ENCODE results near the gene COBL. TPM values are rescaled to one million over a fixed set of nuclear protein-coding genes. Genes with fewer than 3 reads are reported as not detected.

COBL gene
- total RNA-seq, 1 donor from 2014 or later, result 1.2 TPM

DNA sequence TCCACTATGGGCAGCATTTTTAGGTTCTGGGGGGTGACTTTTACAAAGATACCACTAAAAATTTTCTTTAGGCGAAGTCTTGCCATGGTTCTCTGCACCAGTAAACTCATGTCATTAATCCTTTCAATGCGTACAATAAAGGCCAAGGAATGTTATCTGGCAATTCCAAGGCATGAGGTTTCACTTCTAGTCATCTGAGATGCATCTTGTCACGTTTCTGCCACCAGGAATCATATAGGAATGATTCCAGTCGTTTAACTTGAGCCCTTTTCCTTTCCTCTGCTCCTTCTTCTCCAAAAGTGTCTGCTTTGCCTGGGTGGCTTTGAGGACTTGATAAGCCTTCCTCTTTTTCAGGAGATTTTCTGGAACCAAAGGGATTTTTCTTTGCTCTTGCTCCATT, 56.8 kb downstream of the COBL start:
- H3K9me3 Mint-ChIP-seq, result no peaks in the 10 kb centered on the region
- TF ChIP-seq, protein P1, sequence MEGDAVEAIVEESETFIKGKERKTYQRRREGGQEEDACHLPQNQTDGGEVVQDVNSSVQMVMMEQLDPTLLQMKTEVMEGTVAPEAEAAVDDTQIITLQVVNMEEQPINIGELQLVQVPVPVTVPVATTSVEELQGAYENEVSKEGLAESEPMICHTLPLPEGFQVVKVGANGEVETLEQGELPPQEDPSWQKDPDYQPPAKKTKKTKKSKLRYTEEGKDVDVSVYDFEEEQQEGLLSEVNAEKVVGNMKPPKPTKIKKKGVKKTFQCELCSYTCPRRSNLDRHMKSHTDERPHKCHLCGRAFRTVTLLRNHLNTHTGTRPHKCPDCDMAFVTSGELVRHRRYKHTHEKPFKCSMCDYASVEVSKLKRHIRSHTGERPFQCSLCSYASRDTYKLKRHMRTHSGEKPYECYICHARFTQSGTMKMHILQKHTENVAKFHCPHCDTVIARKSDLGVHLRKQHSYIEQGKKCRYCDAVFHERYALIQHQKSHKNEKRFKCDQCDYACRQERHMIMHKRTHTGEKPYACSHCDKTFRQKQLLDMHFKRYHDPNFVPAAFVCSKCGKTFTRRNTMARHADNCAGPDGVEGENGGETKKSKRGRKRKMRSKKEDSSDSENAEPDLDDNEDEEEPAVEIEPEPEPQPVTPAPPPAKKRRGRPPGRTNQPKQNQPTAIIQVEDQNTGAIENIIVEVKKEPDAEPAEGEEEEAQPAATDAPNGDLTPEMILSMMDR (IDR thresholded peaks at IDR 0.05; ENCODE audit: unreplicated experiment), result no peak
- H3K27me3 Mint-ChIP-seq (ENCODE audit: low read depth), result no peaks in the 10 kb centered on the region
- H3K4me1 Mint-ChIP-seq, result peaks cover 18% of the 10 kb centered on the region
- H3K27ac Mint-ChIP-seq, result no peak overlapping the region
- no peaks in the 10 kb centered on the region for H3K36me3 Mint-ChIP-seq
- no peak overlapping the region for H3K4me3 Mint-ChIP-seq
- DNase-seq (ENCODE audit: low spot score in 2 of 2, unreplicated experiment in 2 of 2), result no peak

DNA sequence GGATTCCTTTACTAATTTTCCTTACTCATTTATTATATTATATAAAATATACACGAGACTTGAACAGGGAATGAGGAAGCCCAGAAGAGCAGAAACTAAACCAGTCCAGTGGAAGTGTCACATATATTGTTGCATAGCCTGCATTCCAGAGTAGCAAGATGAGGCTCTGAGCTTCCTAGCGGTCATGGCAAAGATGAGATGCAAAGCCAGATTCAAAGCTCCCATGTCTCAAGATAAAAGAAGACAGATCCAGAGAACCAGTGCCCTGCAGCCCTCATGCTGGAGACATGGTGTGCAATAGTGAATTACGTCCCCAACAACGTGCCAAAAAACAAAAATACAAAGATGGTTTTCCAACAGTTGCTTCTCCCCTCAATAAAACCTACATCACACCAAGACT, 59.7 kb downstream of the COBL start:
- TF ChIP-seq, protein P1 (IDR thresholded peaks at IDR 0.05; ENCODE audit: unreplicated experiment), result no peak
- H3K4me3 Mint-ChIP-seq, result no peak overlapping the region
- H3K36me3 Mint-ChIP-seq, result no peaks in the 10 kb centered on the region
- H3K27ac Mint-ChIP-seq, result no peak overlapping the region
- no peak for DNase-seq (ENCODE audit: low spot score in 2 of 2, unreplicated experiment in 2 of 2)
- H3K27me3 Mint-ChIP-seq (ENCODE audit: low read depth), result no peaks in the 10 kb centered on the region
- no peaks in the 10 kb centered on the region for H3K9me3 Mint-ChIP-seq
- peaks cover 3% of the 10 kb centered on the region for H3K4me1 Mint-ChIP-seq

DNA sequence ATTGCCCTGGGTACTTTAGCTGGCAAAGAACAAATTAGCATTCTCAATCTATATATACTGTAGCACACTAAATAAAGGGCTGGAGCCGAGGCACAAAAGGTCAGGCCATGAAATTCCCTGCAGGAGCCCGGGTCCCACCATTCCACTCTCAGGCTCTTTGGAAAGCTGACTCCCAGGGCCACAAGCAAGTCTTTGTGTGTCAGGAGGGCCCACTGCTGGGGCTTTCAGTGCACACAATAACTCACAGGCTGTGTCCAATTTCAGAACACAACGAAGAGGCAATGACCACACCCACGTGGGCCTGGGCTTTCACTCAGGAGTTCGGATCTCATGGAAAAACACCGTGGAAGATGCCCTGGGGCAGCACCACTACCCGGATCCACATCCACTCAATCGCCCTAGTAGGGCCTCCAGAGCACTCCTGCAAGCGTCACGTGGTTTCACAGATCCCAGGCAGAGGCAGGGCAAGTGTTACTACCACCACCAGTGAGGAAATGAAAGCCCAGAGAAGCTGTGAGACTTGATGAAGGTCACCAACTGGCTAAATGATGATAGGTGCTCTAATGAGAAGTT, 60.3 kb downstream of the COBL start:
- no peak for DNase-seq (ENCODE audit: low spot score in 2 of 2, unreplicated experiment in 2 of 2)
- no peak overlapping the region for H3K27ac Mint-ChIP-seq
- no peaks in the 10 kb centered on the region for H3K27me3 Mint-ChIP-seq (ENCODE audit: low read depth)
- TF ChIP-seq, protein P1 (IDR thresholded peaks at IDR 0.05; ENCODE audit: unreplicated experiment), result no peak
- no peaks in the 10 kb centered on the region for H3K36me3 Mint-ChIP-seq
- H3K9me3 Mint-ChIP-seq, result no peaks in the 10 kb centered on the region
- H3K4me3 Mint-ChIP-seq, result no peak overlapping the region
- peaks cover 3% of the 10 kb centered on the region for H3K4me1 Mint-ChIP-seq

DNA sequence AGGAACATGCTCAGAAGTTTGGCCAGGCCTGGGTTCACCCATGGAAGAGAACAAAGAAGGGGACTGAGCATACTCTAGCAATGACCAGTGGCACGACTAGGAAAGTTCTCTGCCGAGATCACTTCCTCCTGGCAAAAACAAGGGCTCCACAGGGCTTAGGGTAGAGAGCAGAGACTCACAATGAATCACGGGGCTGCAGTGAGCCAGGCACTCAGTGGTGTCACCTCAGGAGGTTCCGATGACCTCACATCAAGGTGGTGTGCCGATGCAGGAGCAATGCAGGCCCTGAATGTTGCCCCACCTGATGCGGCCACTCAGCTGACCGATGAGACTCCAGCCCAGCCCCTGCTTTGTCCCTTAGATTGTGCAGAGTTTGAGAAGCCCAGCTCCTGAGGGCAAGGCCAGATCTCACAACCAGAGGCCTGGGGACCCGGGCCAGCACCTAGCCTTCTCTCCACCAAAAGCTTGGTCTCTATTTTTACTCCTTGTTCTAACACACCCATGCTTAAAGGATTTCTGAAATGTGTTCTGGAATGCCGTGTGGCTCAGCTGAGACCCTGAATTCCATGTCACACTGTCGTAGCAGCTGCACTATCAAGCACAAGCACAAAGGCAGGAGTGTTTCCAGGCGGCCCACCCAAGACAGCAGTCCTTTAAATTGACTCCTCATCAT, 60.9 kb downstream of the COBL start:
- H3K9me3 Mint-ChIP-seq, result no peaks in the 10 kb centered on the region
- DNase-seq (ENCODE audit: low spot score in 2 of 2, unreplicated experiment in 2 of 2), result no peak
- peaks cover 3% of the 10 kb centered on the region for H3K4me1 Mint-ChIP-seq
- H3K4me3 Mint-ChIP-seq, result no peak overlapping the region
- H3K27ac Mint-ChIP-seq, result no peak overlapping the region
- no peaks in the 10 kb centered on the region for H3K36me3 Mint-ChIP-seq
- H3K27me3 Mint-ChIP-seq (ENCODE audit: low read depth), result no peaks in the 10 kb centered on the region
- TF ChIP-seq, protein P1 (IDR thresholded peaks at IDR 0.05; ENCODE audit: unreplicated experiment), result no peak

DNA sequence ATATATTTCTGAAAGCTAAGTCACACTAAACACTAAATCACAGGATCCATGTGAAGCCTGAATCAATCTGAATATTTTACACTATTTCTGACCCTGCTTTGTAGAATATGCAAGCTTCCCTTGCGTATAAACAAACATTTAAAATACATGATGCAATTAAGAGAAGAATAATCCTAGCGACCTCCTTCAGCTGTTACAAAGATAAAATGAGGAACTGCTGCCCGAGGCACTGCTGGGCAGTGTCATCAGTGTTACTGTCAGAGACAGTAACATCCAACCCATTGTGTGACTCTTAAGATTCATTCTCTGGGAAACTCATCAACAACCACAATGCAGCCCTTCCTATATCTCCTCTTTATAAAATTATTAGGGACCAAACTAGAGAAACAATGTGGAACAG, 61.6 kb downstream of the COBL start:
- H3K27me3 Mint-ChIP-seq (ENCODE audit: low read depth), result no peaks in the 10 kb centered on the region
- no peaks in the 10 kb centered on the region for H3K9me3 Mint-ChIP-seq
- no peak overlapping the region for H3K27ac Mint-ChIP-seq
- peaks cover 3% of the 10 kb centered on the region for H3K4me1 Mint-ChIP-seq
- TF ChIP-seq, protein P1 (IDR thresholded peaks at IDR 0.05; ENCODE audit: unreplicated experiment), result no peak
- no peak for DNase-seq (ENCODE audit: low spot score in 2 of 2, unreplicated experiment in 2 of 2)
- no peaks in the 10 kb centered on the region for H3K36me3 Mint-ChIP-seq
- no peak overlapping the region for H3K4me3 Mint-ChIP-seq

Data from mesothelial cell of epicardium (in vitro differentiated cells).